GM18951 (cell line): ENCODE measurements around the gene AGRN.

Experiments
- POLR2A ChIP-seq: IDR thresholded peaks from 4 replicates; pipeline ENCODE4 v1.6.1; 2011; ENCODE audit warnings: mild to moderate bottlenecking; ENCODE audit not compliant: insufficient read length, insufficient read depth; ENCODE audit errors: extremely low read depth
- in situ Hi-C: fragments of 300-500 bp; cut with MboI; formaldehyde crosslinking; loops from one replicate; pipeline ENCODE4 v1.12.0; 2022; ENCODE audit warnings: low sequenced_read_pairs, mixed read lengths, inconsistent platforms; ENCODE audit not compliant: unreplicated experiment

The AGRN gene

DNA sequence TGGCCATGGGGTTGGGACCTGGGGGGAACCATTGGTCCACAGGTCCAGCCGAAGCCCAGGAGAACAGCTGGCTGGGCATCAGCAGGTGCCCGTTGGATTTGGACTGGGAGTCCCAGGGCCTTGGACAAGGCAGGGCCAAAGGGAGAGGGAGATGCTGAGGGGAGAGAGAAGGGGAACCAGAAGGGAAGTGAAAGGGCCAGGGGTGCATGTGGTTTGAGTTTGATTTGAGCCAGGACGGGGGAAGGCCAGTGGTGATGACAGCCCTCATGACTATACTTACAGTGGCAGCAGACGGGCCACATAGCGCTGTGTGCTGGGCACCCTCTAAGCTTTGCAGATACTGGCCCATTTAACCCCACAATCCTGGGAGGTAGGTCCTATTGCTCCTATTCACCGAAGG, 18.8 kb downstream of the AGRN start:
- TF ChIP-seq POLR2A: no peak
- in situ Hi-C loops: no loop called here

DNA sequence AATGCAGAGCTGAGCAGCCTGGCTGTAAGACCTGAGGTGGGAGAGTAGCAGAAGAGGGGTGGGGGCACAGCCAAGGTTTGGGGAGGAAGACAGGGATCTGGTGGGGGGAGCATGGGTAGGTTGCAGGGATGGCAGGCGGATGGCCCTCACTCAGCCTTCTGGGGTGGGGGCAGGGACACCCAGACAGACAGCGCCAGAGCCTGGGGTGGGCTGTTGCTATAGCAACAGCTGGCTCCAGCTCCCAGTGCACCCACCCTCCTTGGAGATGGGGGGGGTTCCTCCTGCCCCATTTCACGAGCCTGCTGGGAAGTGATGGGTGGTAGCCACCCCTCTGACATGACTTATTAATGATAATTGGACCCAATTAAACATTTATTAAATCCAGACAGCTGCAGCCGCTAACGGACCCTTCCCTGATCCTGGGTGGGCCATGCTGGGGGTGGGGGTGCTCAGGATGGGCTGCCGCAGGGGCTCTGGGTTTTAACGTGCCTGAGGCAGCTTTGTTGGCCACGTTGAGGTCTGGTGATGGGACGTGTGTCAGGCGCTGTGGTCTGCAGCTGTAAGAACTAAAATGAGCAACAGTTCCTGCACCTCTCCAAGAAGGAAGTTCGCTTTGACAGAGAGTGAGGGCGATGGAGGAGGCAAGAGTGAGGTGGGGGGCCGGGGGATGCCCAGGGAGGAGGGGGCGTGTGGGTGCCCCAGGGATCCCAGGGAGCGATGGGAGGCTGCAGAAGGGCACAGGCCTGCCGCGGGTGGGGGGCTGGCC, 19.4 kb downstream of the AGRN start:
- in situ Hi-C loops: no loop called here
- TF ChIP-seq POLR2A: no peak

DNA sequence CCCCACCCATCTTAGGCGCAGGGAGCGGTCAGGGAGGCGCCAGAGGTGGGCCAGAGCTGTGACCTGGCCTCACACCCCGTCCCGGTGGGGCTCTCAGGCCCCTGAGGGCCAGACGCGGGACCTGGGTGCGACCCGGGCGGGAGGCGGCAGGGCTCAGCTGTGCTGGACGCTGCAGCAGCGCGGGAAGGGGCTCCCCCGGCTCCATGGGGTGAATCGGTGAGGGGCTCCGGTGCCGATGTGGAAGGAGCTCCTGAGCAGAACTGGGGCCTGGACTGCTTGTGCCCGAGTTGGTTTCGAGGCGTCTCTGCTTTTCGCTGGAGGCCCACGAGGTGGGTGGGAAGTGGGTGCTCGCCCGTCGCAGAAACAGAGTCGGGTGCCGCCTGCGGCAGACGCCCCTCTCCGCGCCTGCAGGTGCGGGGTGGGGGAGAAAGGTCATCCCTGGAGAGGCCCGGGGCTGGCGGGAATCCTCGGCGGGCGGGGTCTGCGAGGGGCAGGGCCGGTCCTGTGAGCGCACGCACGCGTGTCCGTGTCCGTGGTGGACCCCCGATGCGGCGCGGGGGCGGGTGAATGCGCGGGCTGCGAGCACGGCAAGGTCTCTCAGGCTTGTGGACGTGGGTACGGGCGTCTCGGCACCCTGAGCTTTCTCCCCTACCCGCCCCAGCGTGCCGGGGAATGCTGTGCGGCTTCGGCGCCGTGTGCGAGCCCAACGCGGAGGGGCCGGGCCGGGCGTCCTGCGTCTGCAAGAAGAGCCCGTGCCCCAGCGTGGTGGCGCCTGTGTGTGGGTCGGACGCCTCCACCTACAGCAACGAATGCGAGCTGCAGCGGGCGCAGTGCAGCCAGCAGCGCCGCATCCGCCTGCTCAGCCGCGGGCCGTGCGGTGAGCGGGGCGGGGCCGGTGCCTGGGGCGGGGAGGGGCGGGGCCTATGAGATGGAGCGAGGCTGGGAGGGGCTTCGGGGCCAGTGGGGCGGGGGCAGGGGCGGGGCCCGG, 20.4 kb downstream of the AGRN start:
- peak; percentile 47 for TF ChIP-seq POLR2A
- in situ Hi-C loops: no loop called here

DNA sequence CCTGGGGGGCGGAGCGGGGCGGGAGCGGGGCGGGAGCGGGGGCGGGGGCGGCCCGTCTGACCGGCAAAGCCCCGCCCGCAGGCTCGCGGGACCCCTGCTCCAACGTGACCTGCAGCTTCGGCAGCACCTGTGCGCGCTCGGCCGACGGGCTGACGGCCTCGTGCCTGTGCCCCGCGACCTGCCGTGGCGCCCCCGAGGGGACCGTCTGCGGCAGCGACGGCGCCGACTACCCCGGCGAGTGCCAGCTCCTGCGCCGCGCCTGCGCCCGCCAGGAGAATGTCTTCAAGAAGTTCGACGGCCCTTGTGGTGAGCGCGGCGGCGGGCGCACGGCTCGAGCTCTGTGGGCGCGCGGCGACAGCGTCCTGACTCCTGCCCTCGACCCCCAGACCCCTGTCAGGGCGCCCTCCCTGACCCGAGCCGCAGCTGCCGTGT, 21.2 kb downstream of the AGRN start:
- TF ChIP-seq POLR2A: no peak
- in situ Hi-C loops: no loop called here

DNA sequence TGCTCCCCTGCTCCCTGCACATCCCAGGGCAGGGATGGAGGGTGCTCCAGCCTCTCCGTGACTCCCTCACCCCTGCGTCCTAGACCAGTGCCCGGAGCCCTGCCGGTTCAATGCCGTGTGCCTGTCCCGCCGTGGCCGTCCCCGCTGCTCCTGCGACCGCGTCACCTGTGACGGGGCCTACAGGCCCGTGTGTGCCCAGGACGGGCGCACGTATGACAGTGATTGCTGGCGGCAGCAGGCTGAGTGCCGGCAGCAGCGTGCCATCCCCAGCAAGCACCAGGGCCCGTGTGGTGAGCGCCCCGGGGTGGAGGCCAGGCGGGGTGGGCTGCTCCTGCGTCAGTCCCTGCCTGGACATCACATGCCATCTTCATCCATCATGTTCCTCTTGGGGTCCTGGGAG, 22.0 kb downstream of the AGRN start:
- no peak for TF ChIP-seq POLR2A
- in situ Hi-C loops: no loop called here

DNA sequence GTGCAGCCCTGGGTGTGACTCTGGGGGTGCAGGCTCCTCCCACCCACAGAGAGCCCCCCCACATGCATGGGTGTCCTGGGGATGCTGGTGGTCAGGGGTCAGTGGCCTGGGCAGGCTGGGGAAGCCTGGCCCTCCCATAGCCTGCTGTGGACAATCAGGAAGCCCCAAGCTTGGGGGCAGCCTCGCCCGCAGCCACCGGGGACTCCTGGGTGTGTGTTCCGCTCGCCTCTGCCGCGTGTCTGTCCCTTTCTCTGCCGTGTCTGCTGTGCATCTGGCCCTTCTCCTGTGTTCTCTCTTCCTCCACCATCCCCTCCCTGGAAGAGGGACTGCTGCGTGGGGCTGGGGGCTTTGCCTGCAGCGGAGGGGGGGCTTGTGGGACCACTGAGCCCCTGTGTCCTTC, 22.9 kb downstream of the AGRN start:
- no peak for TF ChIP-seq POLR2A
- in situ Hi-C loops: no loop called here

DNA sequence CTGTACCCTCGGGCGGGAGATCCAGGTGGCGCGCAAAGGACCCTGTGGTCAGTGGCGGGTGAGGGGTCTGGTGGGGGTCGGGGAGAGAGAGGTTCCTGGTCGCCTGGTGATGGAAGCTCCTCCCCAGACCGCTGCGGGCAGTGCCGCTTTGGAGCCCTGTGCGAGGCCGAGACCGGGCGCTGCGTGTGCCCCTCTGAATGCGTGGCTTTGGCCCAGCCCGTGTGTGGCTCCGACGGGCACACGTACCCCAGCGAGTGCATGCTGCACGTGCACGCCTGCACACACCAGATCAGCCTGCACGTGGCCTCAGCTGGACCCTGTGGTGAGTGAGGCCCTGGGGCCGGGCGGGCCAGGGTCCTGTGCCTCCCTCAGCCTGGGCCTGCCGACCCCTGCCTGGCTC, 23.5 kb downstream of the AGRN start:
- TF ChIP-seq POLR2A: no peak
- in situ Hi-C loops: no loop called here

DNA sequence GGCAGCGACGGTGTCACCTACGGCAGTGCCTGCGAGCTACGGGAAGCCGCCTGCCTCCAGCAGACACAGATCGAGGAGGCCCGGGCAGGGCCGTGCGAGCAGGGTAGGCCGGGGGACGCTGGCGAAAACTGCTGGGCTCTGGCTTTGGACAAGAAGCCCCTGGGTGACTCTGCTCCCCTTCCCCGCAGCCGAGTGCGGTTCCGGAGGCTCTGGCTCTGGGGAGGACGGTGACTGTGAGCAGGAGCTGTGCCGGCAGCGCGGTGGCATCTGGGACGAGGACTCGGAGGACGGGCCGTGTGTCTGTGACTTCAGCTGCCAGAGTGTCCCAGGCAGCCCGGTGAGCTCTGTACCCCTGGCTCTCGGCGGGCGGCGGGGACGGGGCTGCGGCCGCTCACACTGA, 24.0 kb downstream of the AGRN start:
- in situ Hi-C loops: no loop called here
- TF ChIP-seq POLR2A: no peak

DNA sequence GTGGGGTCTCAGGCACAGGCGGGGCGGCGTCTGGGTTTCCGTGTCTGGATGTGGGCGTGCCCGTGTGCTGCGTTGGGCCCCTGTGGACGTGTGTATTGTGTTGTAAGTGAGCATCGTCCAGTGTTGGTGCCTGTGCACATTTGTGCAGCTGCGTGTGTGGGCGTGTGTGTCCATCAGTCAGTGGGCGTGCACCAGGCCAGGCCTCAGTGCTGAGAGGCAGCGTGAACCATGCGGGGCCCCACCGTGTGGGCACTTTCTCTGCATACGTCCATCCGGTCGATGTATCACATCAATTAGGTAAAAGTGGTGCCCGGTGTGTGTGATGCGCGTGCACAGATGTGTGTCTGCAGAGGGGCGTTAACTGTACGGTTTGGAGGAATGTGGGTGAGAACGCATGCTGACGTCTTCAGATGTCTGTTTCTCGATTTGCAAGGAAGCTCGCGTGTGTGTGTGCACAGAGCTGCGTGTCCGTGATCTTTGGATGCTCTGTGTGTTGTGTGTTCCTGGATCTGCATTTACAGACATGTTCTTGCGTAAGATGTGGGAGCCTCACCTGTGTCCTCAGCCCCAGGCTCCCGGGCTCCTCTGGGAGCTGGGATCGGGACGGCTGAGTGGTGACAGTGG, 24.6 kb downstream of the AGRN start:
- TF ChIP-seq POLR2A: no peak
- in situ Hi-C loops: no loop called here

DNA sequence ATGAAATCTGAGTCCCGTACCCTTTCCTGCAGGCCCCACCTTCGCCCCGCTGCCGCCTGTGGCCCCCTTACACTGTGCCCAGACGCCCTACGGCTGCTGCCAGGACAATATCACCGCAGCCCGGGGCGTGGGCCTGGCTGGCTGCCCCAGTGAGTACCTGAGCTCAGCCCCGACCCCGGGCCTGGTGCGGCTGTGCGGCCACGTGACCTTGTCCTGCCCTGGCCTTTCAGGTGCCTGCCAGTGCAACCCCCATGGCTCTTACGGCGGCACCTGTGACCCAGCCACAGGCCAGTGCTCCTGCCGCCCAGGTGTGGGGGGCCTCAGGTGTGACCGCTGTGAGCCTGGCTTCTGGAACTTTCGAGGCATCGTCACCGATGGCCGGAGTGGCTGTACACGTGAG, 25.2 kb downstream of the AGRN start:
- TF ChIP-seq POLR2A: no peak
- in situ Hi-C loops: no loop called here

DNA sequence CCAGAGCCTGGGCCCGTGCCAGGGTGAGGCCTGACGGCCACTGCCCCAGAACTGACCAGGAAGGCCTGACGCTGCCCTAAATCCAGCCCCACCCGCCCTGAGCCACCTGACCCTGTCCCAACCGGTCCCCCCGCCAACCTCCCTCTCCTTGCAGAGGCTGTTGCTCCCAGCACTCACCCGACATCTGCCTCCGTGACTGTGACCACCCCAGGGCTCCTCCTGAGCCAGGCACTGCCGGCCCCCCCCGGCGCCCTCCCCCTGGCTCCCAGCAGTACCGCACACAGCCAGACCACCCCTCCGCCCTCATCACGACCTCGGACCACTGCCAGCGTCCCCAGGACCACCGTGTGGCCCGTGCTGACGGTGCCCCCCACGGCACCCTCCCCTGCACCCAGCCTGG, 26.3 kb downstream of the AGRN start:
- in situ Hi-C loops: no loop called here

DNA sequence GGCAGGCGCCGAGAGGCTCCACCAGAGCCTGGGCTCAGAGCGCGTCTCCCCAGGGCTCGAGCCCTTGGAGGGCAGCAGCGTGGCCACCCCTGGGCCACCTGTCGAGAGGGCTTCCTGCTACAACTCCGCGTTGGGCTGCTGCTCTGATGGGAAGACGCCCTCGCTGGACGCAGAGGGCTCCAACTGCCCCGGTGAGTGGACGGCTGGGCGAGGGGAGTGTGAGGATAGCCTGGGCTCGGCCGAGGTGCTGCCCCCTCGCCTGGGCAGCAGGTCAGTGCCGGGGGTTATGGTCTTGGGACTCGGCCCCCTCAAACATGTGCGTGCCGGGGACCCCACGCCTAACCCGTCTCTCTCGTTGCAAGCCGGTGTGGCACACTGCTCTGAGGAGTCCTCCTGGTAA, 26.8 kb downstream of the AGRN start:
- in situ Hi-C loops: no loop called here
- no peak for TF ChIP-seq POLR2A

More for the DNA sequence above, 26.3 kb downstream of the AGRN start:
- no peak for TF ChIP-seq POLR2A

DNA sequence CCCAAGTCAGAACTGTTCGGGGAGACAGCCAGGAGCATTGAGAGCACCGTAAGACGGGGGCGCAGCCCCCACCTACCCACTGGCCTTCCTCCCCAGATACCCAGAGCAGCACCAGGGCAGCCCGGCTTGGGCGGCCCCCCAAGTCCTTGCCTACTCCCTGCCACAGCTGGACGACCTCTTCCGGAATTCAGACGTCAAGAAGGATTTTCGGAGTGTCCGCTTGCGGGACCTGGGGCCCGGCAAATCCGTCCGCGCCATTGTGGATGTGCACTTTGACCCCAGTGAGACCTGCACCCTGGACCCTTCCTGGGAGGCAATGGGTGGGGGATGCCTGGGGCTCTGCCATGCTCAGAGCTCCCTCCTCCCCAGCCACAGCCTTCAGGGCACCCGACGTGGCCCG, 27.5 kb downstream of the AGRN start:
- TF ChIP-seq POLR2A: no peak
- in situ Hi-C loops: no loop called here
